A549 (cell line): ENCODE measurements around the gene VWA8.

Experiments used
- BHLHE40 ChIP-seq: IDR thresholded peaks from 2 replicates; pipeline ENCODE4 v1.6.1; 2012; ENCODE audit warnings: low read depth, low read length, inconsistent platforms
- CTCF ChIP-seq: fragments of >200 bp; sonication (Bioruptor Twin); formaldehyde crosslinking; IDR thresholded peaks from 3 replicates; pipeline ENCODE4 v1.5.1; 2016
- EP300 ChIP-seq, 2 experiments: fragments of >200 bp; sonication (Bioruptor Twin); formaldehyde crosslinking; IDR thresholded peaks; 2 replicates in 1 of 2; 3 replicates in 1 of 2; pipeline ENCODE4 v1.6.1; 2016 to 2017
- HOXB13 ChIP-seq: fragments of 250-450 bp; sonication (Bioruptor Pico); IDR thresholded peaks from 2 replicates; pipeline ENCODE4 v1.5.0; 2020; ENCODE audit warnings: low read depth, mild to moderate bottlenecking, moderate library complexity
- PHF8 ChIP-seq: fragments of 200-600 bp; sonication (generic); IDR thresholded peaks from 2 replicates; pipeline ENCODE4 v1.6.1; 2016; ENCODE audit warnings: low read depth, mild to moderate bottlenecking, antibody characterized with exemption, moderate library complexity, borderline replicate concordance
- POLR2A ChIP-seq: IDR thresholded peaks from 2 replicates; pipeline ENCODE4 v1.6.1; 2012; ENCODE audit warnings: mild to moderate bottlenecking, low read length
- POLR2AphosphoS2 ChIP-seq: conservative IDR thresholded peaks from 2 replicates; pipeline ENCODE4 v1.6.1; 2012; ENCODE audit warnings: low read length, improper control_type of control experiment, inconsistent platforms
- RAD21 ChIP-seq, 2 experiments: fragments of >200 bp in 1 of 2; sonication (Bioruptor Twin) in 1 of 2; formaldehyde crosslinking in 1 of 2; IDR thresholded peaks in 1 of 2; conservative IDR thresholded peaks in 1 of 2; 2 replicates in 1 of 2; 3 replicates in 1 of 2; pipeline ENCODE4 v1.6.1; 2012 to 2018; ENCODE audit warnings: inconsistent platforms in 1 of 2
- RCOR1 ChIP-seq: fragments of 150-350 bp; IDR thresholded peaks from 2 replicates; pipeline ENCODE4 v1.6.1; 2014; ENCODE audit warnings: antibody characterized with exemption, low read length, low read depth
- REST ChIP-seq: fragments of 200-600 bp; sonication (generic); IDR thresholded peaks from 2 replicates; pipeline ENCODE4 v1.6.1; 2016; ENCODE audit warnings: antibody characterized with exemption, mild to moderate bottlenecking, moderate library complexity
- RFX5 ChIP-seq: fragments of 450-650 bp; IDR thresholded peaks from 2 replicates; pipeline ENCODE4 v1.7.1; 2014; ENCODE audit warnings: antibody characterized with exemption, mild to moderate bottlenecking, moderate library complexity
- SREBF2 ChIP-seq: fragments of 450-650 bp; IDR thresholded peaks from 2 replicates; pipeline ENCODE4 v1.6.1; 2014; ENCODE audit warnings: mild to moderate bottlenecking, moderate library complexity
- TF ChIP-seq, protein P1 (sequence below): IDR thresholded peaks from 2 replicates; pipeline ENCODE4 v1.6.1; 2012
- TF ChIP-seq, protein P2 (sequence below): fragments of 150-350 bp; IDR thresholded peaks from 2 replicates; pipeline ENCODE4 v1.6.1; 2014; ENCODE audit warnings: low read depth, mild to moderate bottlenecking, low read length

- TF ChIP-seq REST = no peak
- no peak for TF ChIP-seq CTCF
- TF ChIP-seq EP300 (IDR thresholded peaks at IDR 0.05) = no peak
- TF ChIP-seq, protein P1, sequence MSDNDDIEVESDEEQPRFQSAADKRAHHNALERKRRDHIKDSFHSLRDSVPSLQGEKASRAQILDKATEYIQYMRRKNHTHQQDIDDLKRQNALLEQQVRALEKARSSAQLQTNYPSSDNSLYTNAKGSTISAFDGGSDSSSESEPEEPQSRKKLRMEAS = no peak
- TF ChIP-seq RAD21 (conservative IDR thresholded peaks at IDR 0.05 in 1 of 2, IDR thresholded peaks at IDR 0.05 in 1 of 2) = no peak
- TF ChIP-seq RCOR1 = no peak
- TF ChIP-seq HOXB13 (CRISPR knock-in tag) = no peak
- TF ChIP-seq POLR2A = no peak
- no peak for TF ChIP-seq POLR2AphosphoS2
- TF ChIP-seq SREBF2 = no peak
- no peak for TF ChIP-seq RFX5
- TF ChIP-seq PHF8 = no peak
- no peak for TF ChIP-seq BHLHE40
- TF ChIP-seq, protein P2, sequence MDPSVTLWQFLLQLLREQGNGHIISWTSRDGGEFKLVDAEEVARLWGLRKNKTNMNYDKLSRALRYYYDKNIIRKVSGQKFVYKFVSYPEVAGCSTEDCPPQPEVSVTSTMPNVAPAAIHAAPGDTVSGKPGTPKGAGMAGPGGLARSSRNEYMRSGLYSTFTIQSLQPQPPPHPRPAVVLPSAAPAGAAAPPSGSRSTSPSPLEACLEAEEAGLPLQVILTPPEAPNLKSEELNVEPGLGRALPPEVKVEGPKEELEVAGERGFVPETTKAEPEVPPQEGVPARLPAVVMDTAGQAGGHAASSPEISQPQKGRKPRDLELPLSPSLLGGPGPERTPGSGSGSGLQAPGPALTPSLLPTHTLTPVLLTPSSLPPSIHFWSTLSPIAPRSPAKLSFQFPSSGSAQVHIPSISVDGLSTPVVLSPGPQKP = no peak
Measured at GRCh38 chr13:41621716-41622431, 339.0 kb downstream of the VWA8 start.
